GM10847 (cell line): ENCODE results near the gene CKB.

Experiments used
- POLR2A ChIP-seq: IDR thresholded peaks from 2 replicates; pipeline ENCODE4 v1.6.1; 2011; ENCODE audit not compliant: insufficient read length; ENCODE audit errors: extremely low read depth

CKB gene

GRCh38 chr14:103512701-103513611 is 9.7 kb downstream of the CKB start:
- TF ChIP-seq POLR2A = no peak

- no peak for TF ChIP-seq POLR2A
Measured at GRCh38 chr14:103510724-103511693, 11.6 kb downstream of the CKB start.

GRCh38 chr14:103509864-103510723 is 12.5 kb downstream of the CKB start:
- TF ChIP-seq POLR2A = no peak

- no peak for TF ChIP-seq POLR2A
Measured at GRCh38 chr14:103508521-103509329, 13.9 kb downstream of the CKB start.

- TF ChIP-seq POLR2A = no peak
Measured at GRCh38 chr14:103507751-103508150, 14.9 kb downstream of the CKB start.

GRCh38 chr14:103504991-103505565 is 17.6 kb downstream of the CKB start:
- TF ChIP-seq POLR2A = no peak

GRCh38 chr14:103503296-103503695 is 19.3 kb downstream of the CKB start:
- TF ChIP-seq POLR2A = no peak

- TF ChIP-seq POLR2A = no peak
Measured at GRCh38 chr14:103502877-103503276, 19.8 kb downstream of the CKB start.

GRCh38 chr14:103501921-103502669 is 20.5 kb downstream of the CKB start:
- TF ChIP-seq POLR2A = no peak

GRCh38 chr14:103501041-103501870 is 21.4 kb downstream of the CKB start:
- TF ChIP-seq POLR2A = no peak

GRCh38 chr14:103500148-103500990 is 22.3 kb downstream of the CKB start:
- TF ChIP-seq POLR2A = no peak
